Measurements from ENCODE around the gene MARCHF9. TPM values are rescaled to one million over a fixed set of nuclear protein-coding genes. Genes with fewer than 3 reads are reported as not detected.
"Not testable (repeated sequence)": the region's sequence is repeated elsewhere in the genome, so short reads cannot be mapped to it uniquely, and the experiment has no call there.

The MARCHF9 gene
- total RNA-seq, 2 donors from 2014 or later, result 13.6 to 15.8 TPM

DNA sequence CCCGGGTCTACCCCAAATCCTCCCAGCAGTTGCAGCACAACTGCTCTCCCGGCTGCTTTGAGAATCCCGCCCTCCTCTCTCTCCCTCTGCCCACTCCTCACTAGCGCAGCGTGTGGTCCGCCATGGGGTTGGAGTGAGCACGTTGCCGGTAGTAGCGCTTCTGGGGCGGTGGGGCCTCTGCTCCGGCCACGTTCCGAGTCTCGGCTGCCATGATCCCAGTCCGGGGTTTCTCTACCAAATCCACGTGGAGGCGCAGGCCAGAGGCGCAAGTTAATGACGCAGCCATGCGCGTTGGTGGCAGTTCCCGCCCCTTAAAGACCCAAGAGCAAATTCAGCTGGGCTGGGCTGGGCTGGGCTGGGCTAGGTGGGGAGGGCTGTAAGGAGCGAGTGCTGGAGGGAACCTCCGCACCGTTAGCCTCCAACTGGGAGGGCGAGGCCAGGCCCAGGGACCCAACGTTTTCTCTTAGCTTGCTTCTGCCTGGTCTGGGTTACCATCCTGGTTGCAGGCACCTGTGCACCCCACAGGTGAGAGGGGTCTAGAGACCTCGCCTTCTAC is 17.0 kb downstream of the MARCHF9 start, which contains the start of gene METTL1:
Gene METTL1, minus strand, starts transcription at position 233 of the 556 bp plus-strand sequence. Its CDS starts 22 bp downstream, at position 211.
- peak within 1 kb of the TSS; percentile 96 for H3K27ac ChIP-seq (ENCODE audit: low read depth, low read length)
- WGBS, 2 experiments (ENCODE audit: insufficient coverage in 1 of 2, insufficient read length in 1 of 2), result 0% methylated on average over 14 to 28 of the region's 28 CpGs
- peak within 1 kb of the TSS; percentile 100 for H3K27ac Mint-ChIP-seq
- H3K27me3 Mint-ChIP-seq (ENCODE audit: insufficient read depth), result peaks cover 6% of the 10 kb centered on the region
- no peaks in the 10 kb centered on the region for H3K9me3 ChIP-seq (ENCODE audit: control insufficient read depth, low read length)
- peaks cover 31% of the 10 kb centered on the region for H3K36me3 ChIP-seq (ENCODE audit: control insufficient read depth, insufficient read depth, low read length)
- H3K4me1 Mint-ChIP-seq, result peaks cover 6% of the 10 kb centered on the region
- H3K4me3 Mint-ChIP-seq, result peak within 1 kb of the TSS; percentile 85
- TF ChIP-seq, protein P1, sequence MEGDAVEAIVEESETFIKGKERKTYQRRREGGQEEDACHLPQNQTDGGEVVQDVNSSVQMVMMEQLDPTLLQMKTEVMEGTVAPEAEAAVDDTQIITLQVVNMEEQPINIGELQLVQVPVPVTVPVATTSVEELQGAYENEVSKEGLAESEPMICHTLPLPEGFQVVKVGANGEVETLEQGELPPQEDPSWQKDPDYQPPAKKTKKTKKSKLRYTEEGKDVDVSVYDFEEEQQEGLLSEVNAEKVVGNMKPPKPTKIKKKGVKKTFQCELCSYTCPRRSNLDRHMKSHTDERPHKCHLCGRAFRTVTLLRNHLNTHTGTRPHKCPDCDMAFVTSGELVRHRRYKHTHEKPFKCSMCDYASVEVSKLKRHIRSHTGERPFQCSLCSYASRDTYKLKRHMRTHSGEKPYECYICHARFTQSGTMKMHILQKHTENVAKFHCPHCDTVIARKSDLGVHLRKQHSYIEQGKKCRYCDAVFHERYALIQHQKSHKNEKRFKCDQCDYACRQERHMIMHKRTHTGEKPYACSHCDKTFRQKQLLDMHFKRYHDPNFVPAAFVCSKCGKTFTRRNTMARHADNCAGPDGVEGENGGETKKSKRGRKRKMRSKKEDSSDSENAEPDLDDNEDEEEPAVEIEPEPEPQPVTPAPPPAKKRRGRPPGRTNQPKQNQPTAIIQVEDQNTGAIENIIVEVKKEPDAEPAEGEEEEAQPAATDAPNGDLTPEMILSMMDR (conservative IDR thresholded peaks at IDR 0.05), result no peak
- H3K36me3 Mint-ChIP-seq (ENCODE audit: low read depth), result peaks cover 26% of the 10 kb centered on the region
- peaks cover 3% of the 10 kb centered on the region for H3K27me3 ChIP-seq (ENCODE audit: control insufficient read depth, insufficient read depth, low read length, poor library complexity, severe bottlenecking)
- DNase-seq, result peak; percentile 100
- peak within 1 kb of the TSS; percentile 99 for H3K9ac ChIP-seq (ENCODE audit: extremely low read depth, low read length, poor library complexity, severe bottlenecking)
- H3K9me3 Mint-ChIP-seq, result no peaks in the 10 kb centered on the region
- H3K4me3 ChIP-seq (ENCODE audit: low read length), result peak within 1 kb of the TSS; percentile 97
- no peaks in the 10 kb centered on the region for H3K4me1 ChIP-seq (ENCODE audit: control insufficient read depth, insufficient read depth, low read length)

DNA sequence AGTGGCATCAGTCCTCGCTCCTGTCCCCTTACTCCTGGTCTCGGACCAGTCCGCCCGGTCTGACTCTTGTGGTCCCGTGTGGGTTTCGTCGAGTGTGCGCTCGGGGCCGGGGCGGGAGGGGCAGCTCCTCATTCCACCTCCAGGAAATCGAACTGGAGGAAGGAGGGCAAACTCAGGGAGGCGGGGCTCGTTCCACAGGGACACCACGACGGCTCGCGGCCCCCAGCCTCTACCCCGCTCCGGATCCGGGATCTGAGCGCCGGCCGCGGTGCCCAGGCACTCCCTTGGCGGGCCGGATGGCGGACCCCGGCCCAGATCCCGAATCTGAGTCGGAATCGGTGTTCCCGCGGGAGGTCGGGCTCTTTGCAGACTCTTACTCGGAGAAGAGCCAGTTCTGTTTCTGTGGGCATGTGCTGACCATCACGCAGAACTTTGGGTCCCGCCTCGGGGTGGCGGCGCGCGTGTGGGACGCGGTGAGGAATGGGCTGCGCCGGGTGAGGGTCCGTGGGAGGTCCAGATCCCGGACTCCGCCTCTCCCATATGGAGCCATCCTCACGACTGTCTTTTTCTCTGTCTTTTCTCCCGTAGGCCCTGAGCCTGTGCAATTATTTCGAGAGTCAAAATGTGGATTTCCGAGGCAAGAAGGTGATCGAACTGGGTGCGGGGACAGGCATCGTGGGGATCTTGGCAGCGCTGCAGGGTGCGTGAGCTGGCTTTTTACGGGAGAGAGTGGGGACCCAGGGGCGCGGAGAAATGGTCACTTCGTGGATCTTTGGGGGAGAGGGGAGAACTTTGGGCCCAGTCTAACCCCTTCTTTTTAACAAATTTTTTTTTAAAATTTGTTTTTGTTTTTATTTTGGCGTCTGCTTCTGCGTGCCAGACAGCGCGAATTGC is 17.8 kb downstream of the MARCHF9 start, which contains the start of gene EEF1AKMT3:
Gene EEF1AKMT3, plus strand, starts transcription at position 186 of the 894 bp plus-strand sequence. Its CDS starts 111 bp downstream, at position 297.
- peak within 1 kb of the TSS; percentile 97 for H3K4me3 ChIP-seq (ENCODE audit: low read length)

DNA sequence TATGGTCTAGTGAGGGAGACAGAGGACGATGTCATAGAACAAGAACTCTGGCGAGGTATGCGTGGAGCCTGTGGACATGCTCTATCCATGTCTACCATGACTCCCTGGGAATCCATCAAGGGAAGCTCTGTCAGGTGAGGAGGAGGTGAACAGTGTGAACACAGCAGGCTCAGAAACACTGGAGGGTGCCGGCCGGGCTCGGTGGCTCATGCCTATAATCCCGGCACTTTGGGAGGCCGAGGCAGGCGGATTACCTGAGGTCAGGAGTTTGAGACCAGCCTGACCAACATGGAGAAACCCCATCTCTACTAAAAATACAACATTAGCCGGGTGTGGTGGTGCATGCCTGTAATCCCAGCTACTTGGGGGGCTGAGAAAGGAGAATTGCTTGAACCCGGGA is 19.7 kb downstream of the MARCHF9 start:
- H3K4me3 ChIP-seq (ENCODE audit: low read length); H3K9me3 Mint-ChIP-seq; H3K27me3 Mint-ChIP-seq (ENCODE audit: insufficient read depth); DNase-seq; H3K9ac ChIP-seq (ENCODE audit: extremely low read depth, low read length, poor library complexity, severe bottlenecking); H3K4me1 Mint-ChIP-seq; H3K4me3 Mint-ChIP-seq; H3K9me3 ChIP-seq (ENCODE audit: control insufficient read depth, low read length); H3K27ac Mint-ChIP-seq; H3K27ac ChIP-seq (ENCODE audit: low read depth, low read length); H3K4me1 ChIP-seq (ENCODE audit: control insufficient read depth, insufficient read depth, low read length); H3K27me3 ChIP-seq (ENCODE audit: control insufficient read depth, insufficient read depth, low read length, poor library complexity, severe bottlenecking): not testable (repeated sequence)
- 96% methylated on average over 11 of the region's 11 CpGs; no CpG with 5 or more reads in 1 of the 2 experiments for WGBS, 2 experiments (ENCODE audit: insufficient coverage in 1 of 2, insufficient read length in 1 of 2)
- peaks cover 12% of the 10 kb centered on the region for H3K36me3 Mint-ChIP-seq (ENCODE audit: low read depth)
- peaks cover 13% of the 10 kb centered on the region for H3K36me3 ChIP-seq (ENCODE audit: control insufficient read depth, insufficient read depth, low read length)

More for the DNA sequence above, 17.8 kb downstream of the MARCHF9 start, which contains the start of gene EEF1AKMT3:
- H3K4me3 Mint-ChIP-seq, result peak within 1 kb of the TSS; percentile 85
- DNase-seq, result no peak
- H3K36me3 Mint-ChIP-seq (ENCODE audit: low read depth), result peaks cover 26% of the 10 kb centered on the region
- H3K9me3 Mint-ChIP-seq, result no peaks in the 10 kb centered on the region
- Histone ChIP-seq H3K27ac (ENCODE audit: low read depth, low read length) (peak within 1 kb of the TSS; percentile 96), H3K9ac (ENCODE audit: extremely low read depth, low read length, poor library complexity, severe bottlenecking) (peak within 1 kb of the TSS; percentile 99), H3K27me3 (ENCODE audit: control insufficient read depth, insufficient read depth, low read length, poor library complexity, severe bottlenecking) (no peaks in the 10 kb centered on the region), H3K4me1 (ENCODE audit: control insufficient read depth, insufficient read depth, low read length) (no peaks in the 10 kb centered on the region), H3K9me3 (ENCODE audit: control insufficient read depth, low read length) (no peaks in the 10 kb centered on the region), H3K36me3 (ENCODE audit: control insufficient read depth, insufficient read depth, low read length) (peaks cover 31% of the 10 kb centered on the region)
- peaks cover 6% of the 10 kb centered on the region for H3K4me1 Mint-ChIP-seq
- H3K27me3 Mint-ChIP-seq (ENCODE audit: insufficient read depth), result no peaks in the 10 kb centered on the region
- TF ChIP-seq, protein P1 (conservative IDR thresholded peaks at IDR 0.05), result no peak
- WGBS, 2 experiments (ENCODE audit: insufficient coverage in 1 of 2, insufficient read length in 1 of 2), result 8 to 9% methylated on average over 37 to 66 of the region's 67 CpGs
- H3K27ac Mint-ChIP-seq, result peak within 1 kb of the TSS; percentile 100

Data from endodermal cell (in vitro differentiated cells).